Renal pelvis (tissue), 4 donors: ENCODE measurements around the gene ZNF701. TPM values are rescaled to one million over a fixed set of nuclear protein-coding genes. Genes with fewer than 3 reads are reported as not detected.
"Not testable (repeated sequence)": the region's sequence is repeated elsewhere in the genome, so short reads cannot be mapped to it uniquely, and the experiment has no call there.

Experiments used
- DNase-seq: peaks from one replicate; pipeline ENCODE4 v3.0.0-alpha.2; 2013
- polyA plus RNA-seq, 3 donors: library from polyadenylated mRNA; unstranded; fragments of 120-200 nt; gene quantifications; one replicate each; pipeline ENCODE4 v1.2.1, GENCODE V29; 2013; ENCODE audit not compliant: insufficient read length in 3 of 3

Gene ZNF701
- polyA plus RNA-seq, 3 donors, result 12.5 to 22.2 (median 20.3) TPM

GRCh38 chr19:52626915-52627314, 56.8 kb downstream of the ZNF701 start:
- no peak for DNase-seq

- not testable (repeated sequence) for DNase-seq
Measured at GRCh38 chr19:52627441-52627840, 57.4 kb downstream of the ZNF701 start.

- no peak for DNase-seq
Measured at GRCh38 chr19:52635786-52636570, 65.9 kb downstream of the ZNF701 start.

Other genes starting within 250 kb of the ZNF701 start
- gene ZNF610, start 234.0 kb upstream of the ZNF701 start, polyA plus RNA-seq, result 10 to 100 TPM; 11.2 to 13.4 (median 11.4) TPM
- 10 to 100 TPM; 20.1 to 30.0 (median 25.4) TPM for gene ZNF880, start 200.4 kb upstream of the ZNF701 start, polyA plus RNA-seq
- 10 to 100 TPM; 28.0 to 62.6 (median 51.5) TPM for gene ZNF528, start 172.4 kb upstream of the ZNF701 start, polyA plus RNA-seq
- gene ZNF534, start 141.1 kb upstream of the ZNF701 start, polyA plus RNA-seq, result 1 to 10 TPM in 1 of 3 donors, under 1 TPM in 2; 0.27 to 1.2 (median 0.43) TPM
- gene ZNF578, start 116.7 kb upstream of the ZNF701 start, polyA plus RNA-seq, result 1 to 10 TPM; 5.6 to 8.6 (median 5.7) TPM
- 10 to 100 TPM in 2 of 3 donors, 1 to 10 TPM in 1; 8.4 to 25.7 (median 18.9) TPM for gene ZNF808, start 42.6 kb upstream of the ZNF701 start, polyA plus RNA-seq
- 100 to 1,000 TPM in 1 of 3 donors, 10 to 100 TPM in 2; 51.0 to 118 (median 81.5) TPM for gene ZNF83, start 68.1 kb downstream of the ZNF701 start, polyA plus RNA-seq
- gene ZNF611, start 164.8 kb downstream of the ZNF701 start, polyA plus RNA-seq, result 10 to 100 TPM; 14.8 to 33.3 (median 27.2) TPM
- gene ZNF600, start 216.5 kb downstream of the ZNF701 start, polyA plus RNA-seq, result 10 to 100 TPM in 1 of 3 donors, 1 to 10 TPM in 2; 6.4 to 14.7 (median 7.8) TPM